ENCODE data around the gene COL11A2. TPM values are rescaled to one million over a fixed set of nuclear protein-coding genes. Genes with fewer than 3 reads are reported as not detected.
"Not testable (repeated sequence)": the region's sequence is repeated elsewhere in the genome, so short reads cannot be mapped to it uniquely, and the experiment has no call there.

COL11A2 gene
- total and polyA plus RNA-seq, 12 donors: 0.05 to 7.2 (median 0.44) TPM

GRCh38 chr6:33236328-33236727, 44.1 kb upstream of the COL11A2 start:
- Histone ChIP-seq H3K27ac (no peak overlapping the region), H3K27me3 (peaks cover 16% of the 10 kb centered on the region), H3K9me3 (replicated peaks in 1 of 3) (no peaks in the 10 kb centered on the region), H3K4me3 (no peak overlapping the region), H3K36me3 (replicated peaks in 1 of 2) (no peaks in the 10 kb centered on the region), H3K4me1 (replicated peaks in 1 of 2) (peaks cover 0 to 3% of the 10 kb centered on the region in 2 donors)
- no peak for DNase-seq
- no peak for TF ChIP-seq POLR2A (IDR thresholded peaks at IDR 0.05)
- no peak for TF ChIP-seq CTCF (IDR thresholded peaks at IDR 0.05)
- intact Hi-C loops (cut with DNase I): no loop called here

- 26 to 43% (median 37%) methylated on average over 6 of the region's 6 CpGs for WGBS, 4 donors
Measured at GRCh38 chr6:33235221-33235634, 43.0 kb upstream of the COL11A2 start.

GRCh38 chr6:33226503-33227120, 34.3 kb upstream of the COL11A2 start:
- H3K36me3 ChIP-seq (replicated peaks in 1 of 2); H3K4me1 ChIP-seq (replicated peaks in 1 of 2); DNase-seq; H3K27ac ChIP-seq; H3K4me3 ChIP-seq; intact Hi-C loops (cut with DNase I); H3K9me3 ChIP-seq (replicated peaks in 1 of 3): not testable (repeated sequence)
- H3K27me3 ChIP-seq: peaks cover 18% of the 10 kb centered on the region
- 44 to 51% (median 47%) methylated on average over 14 of the region's 14 CpGs for WGBS, 4 donors

More at GRCh38 chr6:33235221-33235634, 43.0 kb upstream of the COL11A2 start:
- no peak overlapping the region for H3K4me3 ChIP-seq
- intact Hi-C loops (cut with DNase I): no loop called here
- H3K27ac ChIP-seq: no peak overlapping the region
- no peaks in the 10 kb centered on the region for H3K9me3 ChIP-seq (replicated peaks in 1 of 3)
- H3K27me3 ChIP-seq: peaks cover 15% of the 10 kb centered on the region
- no peak for DNase-seq
- no peaks in the 10 kb centered on the region for H3K36me3 ChIP-seq (replicated peaks in 1 of 2)
- TF ChIP-seq CTCF (IDR thresholded peaks at IDR 0.05) (no peak), POLR2A (IDR thresholded peaks at IDR 0.05) (no peak)
- peaks cover 0 to 3% of the 10 kb centered on the region in 2 donors for H3K4me1 ChIP-seq (replicated peaks in 1 of 2)

- peak in 1 of 7 donors; percentile 2 for DNase-seq
- TF ChIP-seq CTCF (IDR thresholded peaks at IDR 0.05): no peak
- TF ChIP-seq POLR2A (IDR thresholded peaks at IDR 0.05): no peak
- peaks cover 3 to 7% of the 10 kb centered on the region in 2 donors for H3K4me1 ChIP-seq (replicated peaks in 1 of 2)
- H3K27me3 ChIP-seq: peaks cover 9% of the 10 kb centered on the region
- WGBS, 4 donors: 58 to 69% (median 65%) methylated on average over 3 of the region's 3 CpGs
- intact Hi-C loops (cut with DNase I): no loop called here
- H3K9me3 ChIP-seq (replicated peaks in 1 of 3): no peaks in the 10 kb centered on the region
- H3K36me3 ChIP-seq (replicated peaks in 1 of 2): no peaks in the 10 kb centered on the region
- H3K4me3 ChIP-seq: no peak overlapping the region
- no peak overlapping the region for H3K27ac ChIP-seq
Measured at GRCh38 chr6:33217681-33218080, 25.4 kb upstream of the COL11A2 start.

GRCh38 chr6:33217246-33217645, 25.0 kb upstream of the COL11A2 start:
- H3K9me3 ChIP-seq (replicated peaks in 1 of 3): no peaks in the 10 kb centered on the region
- H3K4me1 ChIP-seq (replicated peaks in 1 of 2): peaks cover 3 to 9% of the 10 kb centered on the region in 2 donors
- 84 to 92% (median 88%) methylated on average over 6 of the region's 6 CpGs for WGBS, 4 donors
- H3K36me3 ChIP-seq (replicated peaks in 1 of 2): no peaks in the 10 kb centered on the region
- no peak overlapping the region for H3K27ac ChIP-seq
- DNase-seq: no peak
- peaks cover 9% of the 10 kb centered on the region for H3K27me3 ChIP-seq
- no peak overlapping the region for H3K4me3 ChIP-seq
- intact Hi-C loops (cut with DNase I): no loop called here
- TF ChIP-seq CTCF (IDR thresholded peaks at IDR 0.05) (no peak), POLR2A (IDR thresholded peaks at IDR 0.05) (no peak)
